Vagina (tissue), 2 donors: ENCODE data around the gene DNTTIP2. TPM values are rescaled to one million over a fixed set of nuclear protein-coding genes. Genes with fewer than 3 reads are reported as not detected.

ENCODE experiments used
- DNase-seq, 2 donors: peaks; one replicate each; pipeline ENCODE4 v3.0.0-alpha.2; 2017; ENCODE audit errors: extremely low spot score in 2 of 2
- H3K27ac ChIP-seq: fragments of 200-600 bp; sonication (generic); one replicate; pipeline ENCODE4 v1.5.1; 2019
- H3K27me3 ChIP-seq: fragments of 200-600 bp; sonication (generic); one replicate; pipeline ENCODE4 v1.5.1; 2019
- H3K36me3 ChIP-seq, 2 donors: fragments of 200-600 bp; sonication (generic); one replicate each; pipeline ENCODE4 v1.5.1; 2017 to 2019
- H3K4me1 ChIP-seq: fragments of 200-600 bp; sonication (generic); one replicate; pipeline ENCODE4 v1.5.1; 2019
- H3K4me3 ChIP-seq, 2 donors: fragments of 200-600 bp; sonication (generic); 1 replicate in 1 of 2; 2 replicates in 1 of 2; pipeline ENCODE4 v1.5.1; 2016 to 2019
- H3K9me3 ChIP-seq: fragments of 200-600 bp; sonication (generic); one replicate; pipeline ENCODE4 v1.5.1; 2019
- CTCF ChIP-seq, 3 experiments: fragments of 450-650 bp in 2 of 3; fragments of 200-600 bp in 1 of 3; sonication (generic) in 1 of 3; IDR thresholded peaks; one replicate each; pipeline ENCODE4 v1.5.1; 2017 to 2019; ENCODE audit warnings: antibody characterized with exemption in 3 of 3, mild to moderate bottlenecking in 2 of 3, moderate library complexity in 2 of 3
- POLR2A ChIP-seq, 2 donors: fragments of 450-650 bp; IDR thresholded peaks; one replicate each; pipeline ENCODE4 v1.6.1; 2017; ENCODE audit warnings: antibody characterized with exemption in 2 of 2, mild to moderate bottlenecking in 2 of 2, moderate library complexity in 2 of 2
- POLR2AphosphoS5 ChIP-seq, 2 donors: sonication (generic); formaldehyde crosslinking; IDR thresholded peaks; one replicate each; pipeline ENCODE4 v1.9.0; 2017; ENCODE audit warnings: antibody characterized with exemption in 2 of 2, mild to moderate bottlenecking in 2 of 2, low read depth in 1 of 2; ENCODE audit not compliant: insufficient read depth in 1 of 2
- intact Hi-C: fragments of 100-400 bp; cut with DNase I; formaldehyde crosslinking; loops from one replicate; pipeline ENCODE4 v1.15.1; 2023
- total RNA-seq: library from RNA; depleted of rRNA; stranded (reverse); fragments of >200 nt; gene quantifications from one replicate; pipeline ENCODE4 v1.2.3, GENCODE V29; 2016

The DNTTIP2 gene
- total RNA-seq, 1 donor from 2014 or later: 23.6 TPM

GRCh38 chr1:93822730-93823425, 56.1 kb downstream of the DNTTIP2 start:
- Histone ChIP-seq H3K4me1 (no peaks in the 10 kb centered on the region), H3K27me3 (no peaks in the 10 kb centered on the region), H3K4me3 (no peak overlapping the region), H3K27ac (no peak overlapping the region), H3K9me3 (no peaks in the 10 kb centered on the region), H3K36me3 (no peaks in the 10 kb centered on the region)
- no peak for DNase-seq
- TF ChIP-seq POLR2A (IDR thresholded peaks at IDR 0.05): no peak
- intact Hi-C loops: no loop called here

- H3K9me3 ChIP-seq: no peaks in the 10 kb centered on the region
- no peak for DNase-seq
- H3K4me1 ChIP-seq: no peaks in the 10 kb centered on the region
- no peak for TF ChIP-seq POLR2A (IDR thresholded peaks at IDR 0.05)
- no peak for TF ChIP-seq POLR2AphosphoS5 (IDR thresholded peaks at IDR 0.05; ENCODE audit: insufficient read depth in 1 of 2, low read depth in 1 of 2)
- no peak for TF ChIP-seq CTCF (IDR thresholded peaks at IDR 0.05)
- H3K4me3 ChIP-seq: no peak overlapping the region
- intact Hi-C loops: no loop called here
- no peaks in the 10 kb centered on the region for H3K27me3 ChIP-seq
- no peak overlapping the region for H3K27ac ChIP-seq
- no peaks in the 10 kb centered on the region for H3K36me3 ChIP-seq
These were observed 57.4 kb downstream of the DNTTIP2 start for GRCh38 chr1:93821423-93822144.

- Histone ChIP-seq H3K9me3 (no peaks in the 10 kb centered on the region), H3K27ac (no peak overlapping the region), H3K36me3 (no peaks in the 10 kb centered on the region), H3K4me3 (no peak overlapping the region), H3K4me1 (no peaks in the 10 kb centered on the region), H3K27me3 (no peaks in the 10 kb centered on the region)
- DNase-seq: no peak
- intact Hi-C loops: no loop called here
- TF ChIP-seq CTCF (IDR thresholded peaks at IDR 0.05) (no peak), POLR2AphosphoS5 (IDR thresholded peaks at IDR 0.05; ENCODE audit: insufficient read depth in 1 of 2, low read depth in 1 of 2) (no peak), POLR2A (IDR thresholded peaks at IDR 0.05) (no peak)
These were observed 58.2 kb downstream of the DNTTIP2 start for GRCh38 chr1:93820554-93821422.

GRCh38 chr1:93818570-93818959, 60.4 kb downstream of the DNTTIP2 start:
- H3K9me3 ChIP-seq: no peaks in the 10 kb centered on the region
- no peak overlapping the region for H3K4me3 ChIP-seq
- intact Hi-C loops: no loop called here
- H3K27me3 ChIP-seq: no peaks in the 10 kb centered on the region
- TF ChIP-seq CTCF (IDR thresholded peaks at IDR 0.05) (no peak), POLR2A (IDR thresholded peaks at IDR 0.05) (no peak), POLR2AphosphoS5 (IDR thresholded peaks at IDR 0.05; ENCODE audit: insufficient read depth in 1 of 2, low read depth in 1 of 2) (no peak)
- H3K4me1 ChIP-seq: peaks cover 9% of the 10 kb centered on the region
- DNase-seq: no peak
- H3K27ac ChIP-seq: no peak overlapping the region
- H3K36me3 ChIP-seq: no peaks in the 10 kb centered on the region

GRCh38 chr1:93817819-93818569, 61.0 kb downstream of the DNTTIP2 start:
- Histone ChIP-seq H3K9me3 (no peaks in the 10 kb centered on the region), H3K4me3 (no peak overlapping the region), H3K27ac (no peak overlapping the region), H3K4me1 (peaks cover 14% of the 10 kb centered on the region), H3K27me3 (no peaks in the 10 kb centered on the region), H3K36me3 (no peaks in the 10 kb centered on the region)
- no peak for TF ChIP-seq CTCF (IDR thresholded peaks at IDR 0.05)
- TF ChIP-seq POLR2AphosphoS5 (IDR thresholded peaks at IDR 0.05; ENCODE audit: insufficient read depth in 1 of 2, low read depth in 1 of 2): no peak
- no peak for TF ChIP-seq POLR2A (IDR thresholded peaks at IDR 0.05)
- DNase-seq: no peak
- intact Hi-C loops: no loop called here
